HCT116 (cell line): ENCODE results near the gene RABIF. TPM values are rescaled to one million over a fixed set of nuclear protein-coding genes. Genes with fewer than 3 reads are reported as not detected.
A peak's percentile ranks its signal among the peaks of the same experiment; 100 is the strongest.

Source experiments
- ATAC-seq: fragments of 200-7000 bp; cut with Tn5 transposase; 2 replicates; pipeline ENCODE4 v1.9.1; 2020; ENCODE audit warnings: mild to moderate bottlenecking, moderate library complexity
- BruUV-seq: library from RNA; stranded (reverse); fragments of 400-500 nt; replicated peaks from 2 replicates; lab custom pipeline; 2021; lab: Mats Ljungman, UMichigan
- CTCF ChIA-PET: fragments of 300-600 bp; sonication (Branson Sonifier 250); formaldehyde crosslinking; loops from one replicate; lab custom pipeline; 2021; ENCODE audit warnings: antibody characterized with exemption; lab: Charles Lee
- POLR2A ChIA-PET: fragments of 300-600, 350-600 bp; sonication (Branson Sonifier 250); formaldehyde crosslinking; loops from one replicate; lab custom pipeline; 2021; ENCODE audit warnings: antibody characterized with exemption; lab: Charles Lee
- RAD21 ChIA-PET, 2 experiments: fragments of 300-600 bp; sonication (Branson Sonifier 250); formaldehyde crosslinking; loops; one replicate each; lab custom pipeline; 2023; ENCODE audit warnings: low total read pairs in 2 of 2; ENCODE audit not compliant: uncharacterized antibody in 2 of 2, unreplicated experiment in 2 of 2, low non-redundant PET in 1 of 2; lab: Charles Lee
- DNase-seq: peaks from one replicate; pipeline ENCODE4 v3.0.0-alpha.2; 2010; ENCODE audit warnings: low read depth, low spot score
- H2AFZ ChIP-seq: fragments of 200-600 bp; shearing (Covaris generic), sonication (generic); 2 replicates; pipeline ENCODE4 v1.6.1; 2017; ENCODE audit warnings: low read depth, mixed run types, mixed read lengths, antibody characterized with exemption, low read length; ENCODE audit not compliant: poor library complexity, severe bottlenecking
- H3K27ac ChIP-seq: 2 replicates; pipeline ENCODE4 v1.5.1; 2012; ENCODE audit warnings: low read depth, low read length
- H3K27me3 ChIP-seq: fragments of 200-600 bp; sonication (generic); 2 replicates; pipeline ENCODE4 v1.6.1; 2016; ENCODE audit warnings: mixed run types, low read length, mixed read lengths; ENCODE audit not compliant: insufficient read depth
- H3K36me3 ChIP-seq, 2 experiments: fragments of 200-500 bp in 1 of 2; fragments of 200-600 bp in 1 of 2; sonication (Bioruptor generic) in 1 of 2; sonication (generic) in 1 of 2; 2 replicates each; pipeline versions ENCODE4 v1.5.1 to v1.6.1; 2014 to 2016; ENCODE audit warnings: low read length in 2 of 2, inconsistent platforms in 1 of 2, mixed read lengths in 1 of 2, mixed run types in 1 of 2; ENCODE audit not compliant: insufficient read depth in 2 of 2, control insufficient read depth in 1 of 2
- H3K4me1 ChIP-seq, 2 experiments: fragments of 200-600 bp in 1 of 2; sonication (generic) in 1 of 2; 2 replicates each; pipeline versions ENCODE4 v1.5.1 to v1.6.1; 2012 to 2017; ENCODE audit warnings: low read length in 2 of 2, inconsistent platforms in 1 of 2, mild to moderate bottlenecking in 1 of 2, mixed read lengths in 1 of 2, mixed run types in 1 of 2, moderate library complexity in 1 of 2; ENCODE audit not compliant: insufficient read depth in 2 of 2, control insufficient read depth in 1 of 2
- H3K4me2 ChIP-seq: fragments of 200-600 bp; sonication (generic); 2 replicates; pipeline ENCODE4 v1.6.1; 2017; ENCODE audit warnings: mixed run types, low read length, mixed read lengths
- H3K4me3 ChIP-seq, 2 experiments: fragments of 200-600 bp in 1 of 2; sonication (generic) in 1 of 2; replicated peaks in 1 of 2; 2 replicates each; pipeline ENCODE4 v1.5.1; 2011 to 2016; ENCODE audit warnings: low read length in 2 of 2, control low read depth in 1 of 2, low read depth in 1 of 2, mild to moderate bottlenecking in 1 of 2, mixed read lengths in 1 of 2, mixed run types in 1 of 2
- H3K79me2 ChIP-seq: fragments of 200-600 bp; sonication (generic); 2 replicates; pipeline ENCODE4 v1.6.1; 2017; ENCODE audit warnings: mild to moderate bottlenecking, mixed run types, low read length, moderate library complexity, mixed read lengths; ENCODE audit not compliant: insufficient read depth
- H3K9ac ChIP-seq: fragments of 200-600 bp; sonication (generic); 2 replicates; pipeline ENCODE4 v1.6.1; 2016; ENCODE audit warnings: low read length, mixed read lengths
- H3K9me2 ChIP-seq: fragments of 200-600 bp; sonication (generic), shearing (Covaris generic); 2 replicates; pipeline ENCODE4 v1.6.1; 2017; ENCODE audit warnings: mixed run types, mild to moderate bottlenecking, moderate library complexity; ENCODE audit not compliant: insufficient read depth
- H3K9me3 ChIP-seq, 2 experiments: fragments of 200-500 bp in 1 of 2; fragments of 200-600 bp in 1 of 2; sonication (Bioruptor generic) in 1 of 2; sonication (generic) in 1 of 2; 2 replicates each; pipeline ENCODE4 v1.6.1; 2014 to 2017; ENCODE audit warnings: low read length in 2 of 2, mixed read lengths in 2 of 2, inconsistent platforms in 1 of 2, low read depth in 1 of 2, mild to moderate bottlenecking in 1 of 2, mixed run types in 1 of 2, moderate library complexity in 1 of 2; ENCODE audit not compliant: control insufficient read depth in 1 of 2, insufficient read depth in 1 of 2
- H4K20me1 ChIP-seq: fragments of 200-600 bp; sonication (generic), shearing (Covaris generic); 2 replicates; pipeline ENCODE4 v1.6.1; 2017; ENCODE audit warnings: mixed run types, mild to moderate bottlenecking, moderate library complexity; ENCODE audit not compliant: insufficient read depth
- CEBPB ChIP-seq: IDR thresholded peaks from 2 replicates; pipeline ENCODE4 v1.6.1; 2012; ENCODE audit warnings: low read depth
- JUND ChIP-seq: IDR thresholded peaks from 2 replicates; pipeline ENCODE4 v1.6.1; 2012
- SRF ChIP-seq: IDR thresholded peaks from 2 replicates; pipeline ENCODE4 v1.6.1; 2012; ENCODE audit warnings: low read depth
- intact Hi-C: fragments of 100-400 bp; cut with micrococcal nuclease; formaldehyde crosslinking; loops from 2 replicates; pipeline ENCODE4 v1.10.0; 2022
- total RNA-seq: library from RNA; stranded (reverse); gene quantifications from one replicate; pipeline ENCODE4 v1.2.1, GENCODE V29; 2021; ENCODE audit not compliant: unreplicated experiment
- TF ChIP-seq, protein P1 (sequence below): IDR thresholded peaks from 2 replicates; pipeline ENCODE4 v1.6.1; 2012

The RABIF gene
- total RNA-seq, 1 experiment from 2014 or later = 5.4 TPM

DNA sequence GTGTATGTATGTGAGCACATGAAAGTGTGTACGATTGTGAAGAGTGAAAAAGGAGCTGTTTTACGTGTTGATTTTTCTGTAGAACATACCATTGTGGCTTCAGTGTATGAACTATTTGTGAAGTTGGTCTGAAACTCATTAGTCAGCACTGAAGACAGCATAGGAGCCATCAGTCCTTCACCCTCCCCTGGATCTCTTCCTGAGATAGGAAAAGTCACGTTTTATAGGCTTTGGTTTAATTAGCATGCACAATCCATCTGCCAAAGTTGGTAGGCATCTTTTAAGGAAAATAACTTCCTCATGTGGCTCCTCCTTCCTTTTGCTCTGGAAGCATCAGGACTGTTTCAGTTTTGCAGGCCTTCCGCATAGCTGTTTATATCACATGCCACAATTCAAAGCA, 1.4 kb upstream of the RABIF start:
- peaks cover 11% of the 10 kb centered on the region; the same call in 1 of the 2 replicates for H3K79me2 ChIP-seq
- POLR2A ChIA-PET = no interaction called here
- peaks cover under 1 to 23% of the 10 kb centered on the region in 2 experiments; a peak in 3 of 4 replicates for H3K36me3 ChIP-seq

DNA sequence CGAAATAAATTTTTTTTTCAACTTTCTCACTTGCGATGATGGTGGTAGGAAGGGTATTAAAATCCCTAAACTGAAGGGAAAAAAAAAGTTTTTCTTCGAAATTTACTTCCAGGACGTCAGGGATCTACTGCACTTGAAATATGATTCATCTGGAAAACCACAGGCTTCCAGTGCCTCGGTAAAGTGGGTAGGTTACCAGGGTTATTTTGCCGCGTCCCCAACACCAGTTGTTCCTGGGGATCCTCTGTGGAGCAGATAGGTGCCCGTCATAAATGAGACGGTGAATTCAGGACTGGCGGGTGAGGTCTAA, 773 bp downstream of the RABIF start:
- peak overlapping the region; percentile 67 to 84 for H3K4me3 ChIP-seq
- TF ChIP-seq JUND (no peak), CEBPB (no peak)
- TF ChIP-seq, protein P1, sequence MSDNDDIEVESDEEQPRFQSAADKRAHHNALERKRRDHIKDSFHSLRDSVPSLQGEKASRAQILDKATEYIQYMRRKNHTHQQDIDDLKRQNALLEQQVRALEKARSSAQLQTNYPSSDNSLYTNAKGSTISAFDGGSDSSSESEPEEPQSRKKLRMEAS = 0 out of 2 replicates have a peak, but pooled peaks have one; percentile 4
- ChIA-PET POLR2A (interaction anchor here (0.9 kb wide), 1 partner anchor 16 kb away, joined by 3 read pairs; no protein-coding TSS in a partner anchor), RAD21 (no interaction called here), CTCF (no interaction called here)
- peak overlapping the region; percentile 80 for H3K4me2 ChIP-seq
- no peak overlapping the region for H2AFZ ChIP-seq
- H3K9me3 ChIP-seq = no peaks in the 10 kb centered on the region
- peaks cover 0 to 7% of the 10 kb centered on the region in 2 experiments; a peak in 2 of 4 replicates for H3K36me3 ChIP-seq
- H3K27me3 ChIP-seq = no peaks in the 10 kb centered on the region
- H3K9me2 ChIP-seq = no peaks in the 10 kb centered on the region
- H3K79me2 ChIP-seq = peaks cover 28% of the 10 kb centered on the region
- DNase-seq = peak; percentile 4
- no peaks in the 10 kb centered on the region for H4K20me1 ChIP-seq
- peak overlapping the region; percentile 90 for H3K27ac ChIP-seq
- peak overlapping the region; percentile 75 for H3K9ac ChIP-seq
- peaks cover 6 to 14% of the 10 kb centered on the region in 2 experiments; a peak in 3 of 4 replicates for H3K4me1 ChIP-seq
- ATAC-seq = no peak
- no TSS peak for BruUV-seq
- intact Hi-C loops = loop anchor here (2.0 kb wide), 3 partner anchors 27 to 77 kb away; partner anchors contain the start of genes KLHL12 and PCAT6

More for the DNA sequence above, 1.4 kb upstream of the RABIF start:
- H4K20me1 ChIP-seq = no peaks in the 10 kb centered on the region
- H3K9ac ChIP-seq = no peak overlapping the region
- CTCF ChIA-PET = interaction anchor here (1.0 kb wide), 1 partner anchor 378 kb away, joined by 3 read pairs; no protein-coding TSS in a partner anchor
- no TSS peak for BruUV-seq
- no peak overlapping the region for H3K4me2 ChIP-seq
- ATAC-seq (no peak), DNase-seq (no peak)
- H3K4me1 ChIP-seq = peaks cover 6 to 14% of the 10 kb centered on the region in 2 experiments; a peak in 3 of 4 replicates
- no peak overlapping the region for H2AFZ ChIP-seq
- H3K27ac ChIP-seq = no peak overlapping the region
- H3K27me3 ChIP-seq = no peaks in the 10 kb centered on the region
- no peaks in the 10 kb centered on the region for H3K9me2 ChIP-seq
- intact Hi-C loops = no loop called here
- RAD21 ChIA-PET = no interaction called here
- no peak for TF ChIP-seq SRF
- no peak overlapping the region for H3K4me3 ChIP-seq
- no peaks in the 10 kb centered on the region for H3K9me3 ChIP-seq
